NB4 (cell line): ENCODE data around the gene SYDE1.

ENCODE experiments used
- CTCF ChIP-seq: IDR thresholded peaks from one replicate; pipeline ENCODE4 v1.5.1; 2012; ENCODE audit warnings: low read depth, low read length
- MYC ChIP-seq: IDR thresholded peaks from 2 replicates; pipeline ENCODE4 v1.6.1; 2011; ENCODE audit warnings: low read depth, low read length
- POLR2A ChIP-seq: IDR thresholded peaks from 2 replicates; pipeline ENCODE4 v1.6.1; 2011; ENCODE audit warnings: mild to moderate bottlenecking; ENCODE audit not compliant: insufficient read length; ENCODE audit errors: extremely low read depth
- TF ChIP-seq, protein P1 (sequence below): IDR thresholded peaks from 2 replicates; pipeline ENCODE4 v1.6.1; 2011; ENCODE audit warnings: low read depth, low read length

- no peak for TF ChIP-seq CTCF
- no peak for TF ChIP-seq POLR2A
- TF ChIP-seq, protein P1, sequence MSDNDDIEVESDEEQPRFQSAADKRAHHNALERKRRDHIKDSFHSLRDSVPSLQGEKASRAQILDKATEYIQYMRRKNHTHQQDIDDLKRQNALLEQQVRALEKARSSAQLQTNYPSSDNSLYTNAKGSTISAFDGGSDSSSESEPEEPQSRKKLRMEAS: no peak
- no peak for TF ChIP-seq MYC
Measured at GRCh38 chr19:15109768-15110417, 2.7 kb downstream of the SYDE1 start.
